GM21825 (cell line): Measurements from ENCODE around the gene SRSF9.
A peak's percentile ranks its signal among the peaks of the same experiment; 100 is the strongest.
"Not testable (repeated sequence)": the region's sequence is repeated elsewhere in the genome, so short reads cannot be mapped to it uniquely, and the experiment has no call there.

Source experiments
- ATAC-seq: cut with Tn5 transposase; IDR thresholded peaks from one replicate; pipeline ENCODE4 v1.9.1; 2021; ENCODE audit warnings: mild to moderate bottlenecking, moderate library complexity; ENCODE audit not compliant: unreplicated experiment

Gene SRSF9

GRCh38 chr12:120469450-120470149 lies at the start of gene SRSF9:
Gene SRSF9, minus strand, starts transcription at chr12:120469748. Its CDS starts 139 bp downstream, at chr12:120469609.
- ATAC-seq, result peak; percentile 86

GRCh38 chr12:120519324-120519723 lies 49.8 kb upstream of the SRSF9 start:
- ATAC-seq, result not testable (repeated sequence)

- no peak for ATAC-seq
Measured at GRCh38 chr12:120515496-120515895, 45.9 kb upstream of the SRSF9 start.

- no peak for ATAC-seq
Measured at GRCh38 chr12:120514002-120514401, 44.5 kb upstream of the SRSF9 start.

GRCh38 chr12:120508537-120508936 lies 39.0 kb upstream of the SRSF9 start:
- no peak for ATAC-seq

- ATAC-seq, result no peak
Measured at GRCh38 chr12:120504587-120504986, 35.0 kb upstream of the SRSF9 start.

- no peak for ATAC-seq
Measured at GRCh38 chr12:120500581-120500980, 31.0 kb upstream of the SRSF9 start.

GRCh38 chr12:120498870-120499515 lies 29.4 kb upstream of the SRSF9 start:
- ATAC-seq, result no peak

- no peak for ATAC-seq
Measured at GRCh38 chr12:120497524-120498150, 28.1 kb upstream of the SRSF9 start.

- peak; percentile 1 for ATAC-seq
Measured at GRCh38 chr12:120496413-120497340, 27.1 kb upstream of the SRSF9 start.

GRCh38 chr12:120495731-120496412 lies 26.3 kb upstream of the SRSF9 start, which contains the start of gene DYNLL1:
Gene DYNLL1, plus strand, starts transcription at chr12:120496113. Its CDS starts 309 bp downstream, at chr12:120496422.
- ATAC-seq, result peak; percentile 91

GRCh38 chr12:120495186-120495730 lies 25.7 kb upstream of the SRSF9 start:
- ATAC-seq, result no peak

- no peak for ATAC-seq
Measured at GRCh38 chr12:120490833-120491512, 21.4 kb upstream of the SRSF9 start.

GRCh38 chr12:120490325-120490724 lies 20.8 kb upstream of the SRSF9 start:
- ATAC-seq, result no peak

GRCh38 chr12:120489018-120489417 lies 19.5 kb upstream of the SRSF9 start:
- ATAC-seq, result no peak

- no peak for ATAC-seq
Measured at GRCh38 chr12:120488057-120488640, 18.6 kb upstream of the SRSF9 start.

GRCh38 chr12:120487552-120487951 lies 18.0 kb upstream of the SRSF9 start:
- ATAC-seq, result not testable (repeated sequence)

- ATAC-seq, result no peak
Measured at GRCh38 chr12:120485961-120486881, 16.7 kb upstream of the SRSF9 start.
